ENCODE data around the gene CRYAB. TPM values are rescaled to one million over a fixed set of nuclear protein-coding genes. Genes with fewer than 3 reads are reported as not detected.

Gene CRYAB
- total and polyA plus RNA-seq, 2 donors (not counting 1 experiment from before 2014, with no cell fraction given): not detected

DNA sequence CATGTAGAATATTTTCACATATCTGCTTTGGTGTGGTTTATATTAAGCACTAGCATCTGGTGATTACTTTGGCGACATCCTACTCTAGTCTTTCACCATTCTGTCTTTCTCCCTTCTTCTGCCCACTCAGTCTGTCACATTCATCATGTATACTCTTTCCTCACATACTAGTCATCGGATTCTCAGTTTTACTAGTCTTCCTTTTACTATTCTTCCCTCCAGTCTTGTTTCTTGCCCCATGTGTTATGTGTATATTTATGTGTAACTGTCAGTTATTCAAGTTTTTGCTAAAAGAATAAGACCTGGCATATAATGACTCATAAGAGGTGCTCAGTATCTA is 21.0 kb upstream of the CRYAB start:
- no CpG with 5 or more reads among the region's 2 CpGs for WGBS (ENCODE audit: insufficient coverage)
- H3K9me3 Mint-ChIP-seq (ENCODE audit: insufficient read depth): no peaks in the 10 kb centered on the region
- H3K9ac ChIP-seq (ENCODE audit: low read length): no peak overlapping the region
- peaks cover 15% of the 10 kb centered on the region for H3K4me1 Mint-ChIP-seq
- H3K27me3 Mint-ChIP-seq: peaks cover 18% of the 10 kb centered on the region
- no peak overlapping the region for H3K4me3 Mint-ChIP-seq
- no peaks in the 10 kb centered on the region for H3K9me3 ChIP-seq (ENCODE audit: control extremely low read depth in 1 of 3, control insufficient read depth in 2 of 3, insufficient read depth in 1 of 3, low read length in 2 of 3)
- no peak overlapping the region for H2AFZ ChIP-seq (ENCODE audit: insufficient read depth, low read depth, low read length, poor library complexity, severe bottlenecking)
- no peaks in the 10 kb centered on the region for H3K36me3 ChIP-seq (replicated peaks in 1 of 2; ENCODE audit: control extremely low read depth in 1 of 2, control insufficient read depth in 1 of 2, extremely low read depth in 1 of 2, insufficient read depth in 2 of 2, low read length in 1 of 2)
- H3K4me2 ChIP-seq (replicated peaks; ENCODE audit: low read depth, low read length, poor library complexity, severe bottlenecking): no peak overlapping the region
- DNase-seq (no peak), ATAC-seq (ENCODE audit: low read depth) (no peak)
- intact Hi-C loops (cut with micrococcal nuclease): no loop called here
- ChIA-PET POLR2A (no interaction called here), CTCF (interaction anchor here (1.5 to 5.3 kb wide), 2 partner anchors 21 to 48 kb away, joined by 6 to 54 read pairs; no protein-coding TSS in a partner anchor)
- H3K4me3 ChIP-seq (ENCODE audit: control extremely low read depth in 1 of 5, extremely low read depth in 1 of 5, insufficient read depth in 1 of 5, low read depth in 2 of 5, low read length in 4 of 5): no peak overlapping the region
- TF ChIP-seq EZH2 (IDR thresholded peaks at IDR 0.05; ENCODE audit: borderline replicate concordance, insufficient read depth, low read depth, low read length, poor library complexity, severe bottlenecking): no peak
- TF ChIP-seq CTCF (IDR thresholded peaks at IDR 0.05): no peak
- H3K27ac ChIP-seq (ENCODE audit: low read length in 2 of 2): no peak overlapping the region
- no peaks in the 10 kb centered on the region for H3K79me2 ChIP-seq (ENCODE audit: control insufficient read depth, insufficient read depth, low read length)
- no peak overlapping the region for H3K27ac Mint-ChIP-seq
- H3K4me1 ChIP-seq (ENCODE audit: control insufficient read depth in 2 of 2, insufficient read depth in 2 of 2, low read length in 2 of 2): peaks cover 16 to 25% of the 10 kb centered on the region in 2 donors
- H3K27me3 ChIP-seq (replicated peaks in 1 of 4; ENCODE audit: control extremely low read depth in 1 of 4, control insufficient read depth in 3 of 4, insufficient read depth in 4 of 4, low read length in 3 of 4): peaks cover 0 to 17% (median 5%) of the 10 kb centered on the region in 4 experiments
- no peaks in the 10 kb centered on the region for H4K20me1 ChIP-seq (ENCODE audit: control insufficient read depth, insufficient read depth, low read length, poor library complexity, severe bottlenecking)

DNA sequence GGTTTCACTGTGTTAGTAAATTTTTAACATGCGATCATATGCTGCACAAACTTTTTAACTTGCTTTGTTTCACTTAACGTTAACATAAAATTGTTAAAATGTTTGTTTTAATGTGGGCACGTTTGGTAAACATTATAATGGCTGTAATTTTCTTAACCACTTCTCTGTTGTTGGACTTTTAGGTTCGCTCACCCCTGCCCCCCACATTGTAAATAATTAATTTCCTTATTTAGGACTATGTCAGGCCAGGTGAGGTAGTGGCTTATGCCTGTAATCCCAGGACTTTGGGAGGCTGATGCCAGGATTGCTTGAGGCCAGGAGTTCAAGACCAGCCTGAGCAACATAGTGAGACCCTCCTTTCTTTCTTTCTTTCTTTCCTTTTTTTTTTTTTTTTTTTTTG is 18.9 kb upstream of the CRYAB start:
- ChIA-PET CTCF (interaction anchor here (1.1 to 5.3 kb wide), 6 partner anchors 14 to 183 kb away, joined by 3 to 54 read pairs (median 5); no protein-coding TSS in a partner anchor), POLR2A (no interaction called here)
- H3K4me1 Mint-ChIP-seq: peaks cover 18% of the 10 kb centered on the region
- TF ChIP-seq EZH2 (IDR thresholded peaks at IDR 0.05; ENCODE audit: borderline replicate concordance, insufficient read depth, low read depth, low read length, poor library complexity, severe bottlenecking): no peak
- TF ChIP-seq CTCF (IDR thresholded peaks at IDR 0.05): no peak
- Histone ChIP-seq H3K4me3 (ENCODE audit: control extremely low read depth in 1 of 5, extremely low read depth in 1 of 5, insufficient read depth in 1 of 5, low read depth in 2 of 5, low read length in 4 of 5) (no peak overlapping the region), H3K4me2 (replicated peaks; ENCODE audit: low read depth, low read length, poor library complexity, severe bottlenecking) (no peak overlapping the region), H2AFZ (ENCODE audit: insufficient read depth, low read depth, low read length, poor library complexity, severe bottlenecking) (no peak overlapping the region), H3K4me1 (ENCODE audit: control insufficient read depth in 2 of 2, insufficient read depth in 2 of 2, low read length in 2 of 2) (peaks cover 9 to 21% of the 10 kb centered on the region in 2 donors), H4K20me1 (ENCODE audit: control insufficient read depth, insufficient read depth, low read length, poor library complexity, severe bottlenecking) (no peaks in the 10 kb centered on the region), H3K27ac (ENCODE audit: low read length in 2 of 2) (no peak overlapping the region), H3K36me3 (replicated peaks in 1 of 2; ENCODE audit: control extremely low read depth in 1 of 2, control insufficient read depth in 1 of 2, extremely low read depth in 1 of 2, insufficient read depth in 2 of 2, low read length in 1 of 2) (no peaks in the 10 kb centered on the region), H3K79me2 (ENCODE audit: control insufficient read depth, insufficient read depth, low read length) (no peaks in the 10 kb centered on the region), H3K27me3 (replicated peaks in 1 of 4; ENCODE audit: control extremely low read depth in 1 of 4, control insufficient read depth in 3 of 4, insufficient read depth in 4 of 4, low read length in 3 of 4) (peaks cover 0 to 7% (median 3%) of the 10 kb centered on the region in 4 experiments), H3K9me3 (ENCODE audit: control extremely low read depth in 1 of 3, control insufficient read depth in 2 of 3, insufficient read depth in 1 of 3, low read length in 2 of 3) (no peaks in the 10 kb centered on the region), H3K9ac (ENCODE audit: low read length) (no peak overlapping the region)
- no CpG with 5 or more reads among the region's 4 CpGs for WGBS (ENCODE audit: insufficient coverage)
- ATAC-seq (ENCODE audit: low read depth): no peak
- intact Hi-C loops (cut with micrococcal nuclease): no loop called here
- H3K27ac Mint-ChIP-seq: no peak overlapping the region
- H3K27me3 Mint-ChIP-seq: peaks cover 10% of the 10 kb centered on the region
- DNase-seq: no peak
- H3K9me3 Mint-ChIP-seq (ENCODE audit: insufficient read depth): no peaks in the 10 kb centered on the region
- H3K4me3 Mint-ChIP-seq: no peak overlapping the region
